A549 (cell line): Measurements from ENCODE around the gene WSCD1.

Source experiments
- CHD2 ChIP-seq: fragments of 150-350 bp; IDR thresholded peaks from 2 replicates; pipeline ENCODE4 v1.6.1; 2014; ENCODE audit warnings: low read length; ENCODE audit not compliant: partially characterized antibody
- CHD4 ChIP-seq: fragments of 200-600 bp; sonication (generic); IDR thresholded peaks from 2 replicates; pipeline ENCODE4 v1.6.1; 2016; ENCODE audit warnings: antibody characterized with exemption, mild to moderate bottlenecking, borderline replicate concordance
- CTCF ChIP-seq: fragments of >200 bp; sonication (Bioruptor Twin); formaldehyde crosslinking; IDR thresholded peaks from 3 replicates; pipeline ENCODE4 v1.5.1; 2016
- EP300 ChIP-seq, 2 experiments: fragments of >200 bp; sonication (Bioruptor Twin); formaldehyde crosslinking; IDR thresholded peaks; 2 replicates in 1 of 2; 3 replicates in 1 of 2; pipeline ENCODE4 v1.6.1; 2016 to 2017
- HOXB5 ChIP-seq: fragments of 250-450 bp; sonication (Bioruptor Pico); IDR thresholded peaks from 2 replicates; pipeline ENCODE4 v1.5.0; 2020; ENCODE audit warnings: mild to moderate bottlenecking, moderate library complexity
- NFE2L2 ChIP-seq: fragments of 150-350 bp; conservative IDR thresholded peaks from 2 replicates; pipeline ENCODE4 v1.6.1; 2014; ENCODE audit warnings: low read length
- NPAS2 ChIP-seq: fragments of 250-450 bp; sonication (Bioruptor Pico); IDR thresholded peaks from 2 replicates; pipeline ENCODE4 v1.8.0; 2022; ENCODE audit warnings: mild to moderate bottlenecking, moderate library complexity, borderline replicate concordance
- POLR2AphosphoS2 ChIP-seq: conservative IDR thresholded peaks from 2 replicates; pipeline ENCODE4 v1.6.1; 2012; ENCODE audit warnings: low read length, improper control_type of control experiment, inconsistent platforms
- RCOR1 ChIP-seq: fragments of 150-350 bp; IDR thresholded peaks from 2 replicates; pipeline ENCODE4 v1.6.1; 2014; ENCODE audit warnings: antibody characterized with exemption, low read length, low read depth
- REST ChIP-seq: fragments of 200-600 bp; sonication (generic); IDR thresholded peaks from 2 replicates; pipeline ENCODE4 v1.6.1; 2016; ENCODE audit warnings: antibody characterized with exemption, mild to moderate bottlenecking, moderate library complexity
- RNF2 ChIP-seq: fragments of 200-600 bp; sonication (generic); IDR thresholded peaks from 2 replicates; pipeline ENCODE4 v1.6.1; 2016; ENCODE audit warnings: low read depth, mild to moderate bottlenecking, antibody characterized with exemption, moderate library complexity, borderline replicate concordance
- TP53 ChIP-seq: fragments of 250-450 bp; sonication (Bioruptor Pico); IDR thresholded peaks from 2 replicates; pipeline ENCODE4 v1.5.0; 2021; ENCODE audit warnings: mild to moderate bottlenecking, moderate library complexity

GRCh38 chr17:6095501-6095900 lies 25.3 kb downstream of the WSCD1 start:
- TF ChIP-seq EP300 (IDR thresholded peaks at IDR 0.05) (no peak), CTCF (no peak), NFE2L2 (no peak), TP53 (CRISPR knock-in tag) (no peak), RNF2 (no peak), REST (no peak), HOXB5 (no peak), CHD2 (no peak), RCOR1 (no peak), CHD4 (no peak), POLR2AphosphoS2 (no peak), NPAS2 (CRISPR knock-in tag) (no peak)
